Activated CD8-positive, alpha-beta T cell treated with anti-CD3 and anti-CD28 coated beads for 36 hours (primary cell): ENCODE results near the gene STK32A. TPM values are rescaled to one million over a fixed set of nuclear protein-coding genes. Genes with fewer than 3 reads are reported as not detected.

Experiments
- ATAC-seq: fragments of 200-7000 bp; cut with Tn5 transposase; one replicate; pipeline ENCODE4 v1.10.0; 2021; ENCODE audit warnings: mild to moderate bottlenecking, moderate library complexity
- CTCF ChIA-PET: fragments of 350-600 bp; sonication (Branson Sonifier 250); formaldehyde crosslinking; loops from one replicate; lab custom pipeline; 2021; ENCODE audit warnings: antibody characterized with exemption; lab: Charles Lee
- POLR2A ChIA-PET: fragments of 350-600 bp; sonication (Branson Sonifier 250); formaldehyde crosslinking; loops from one replicate; lab custom pipeline; 2021; ENCODE audit warnings: antibody characterized with exemption; lab: Charles Lee
- DNase-seq: peaks from one replicate; pipeline ENCODE4 v3.0.0-alpha.2; 2020
- H3K27ac Mint-ChIP-seq: one replicate; pipeline ENCODE4 v1.8.0; 2021; ENCODE audit warnings: mild to moderate bottlenecking, mixed read lengths
- H3K27me3 Mint-ChIP-seq: one replicate; pipeline ENCODE4 v1.8.0; 2021; ENCODE audit warnings: mixed read lengths
- H3K36me3 Mint-ChIP-seq: one replicate; pipeline ENCODE4 v1.8.0; 2021; ENCODE audit warnings: low read depth, mixed read lengths
- H3K4me1 Mint-ChIP-seq: one replicate; pipeline ENCODE4 v1.8.0; 2021; ENCODE audit warnings: low read depth, mixed read lengths
- H3K4me3 Mint-ChIP-seq: one replicate; pipeline ENCODE4 v1.8.0; 2021; ENCODE audit warnings: mild to moderate bottlenecking, moderate library complexity, mixed read lengths
- H3K9me3 Mint-ChIP-seq: one replicate; pipeline ENCODE4 v1.8.0; 2021; ENCODE audit warnings: mixed read lengths
- intact Hi-C: fragments of 100-400 bp; cut with micrococcal nuclease; formaldehyde crosslinking; loops from one replicate; pipeline ENCODE4 v1.10.0; 2022
- total RNA-seq, 2 experiments: library from RNA; stranded (reverse); gene quantifications; one replicate each; pipeline ENCODE4 v1.2.3, GENCODE V29; 2021
- TF ChIP-seq, protein P1 (sequence below): fragments of 200-600 bp; IDR thresholded peaks from one replicate; pipeline ENCODE4 v1.8.0; 2022; ENCODE audit warnings: antibody characterized with exemption, mild to moderate bottlenecking

The STK32A gene
- total RNA-seq, 2 experiments from 2014 or later, result not detected

DNA sequence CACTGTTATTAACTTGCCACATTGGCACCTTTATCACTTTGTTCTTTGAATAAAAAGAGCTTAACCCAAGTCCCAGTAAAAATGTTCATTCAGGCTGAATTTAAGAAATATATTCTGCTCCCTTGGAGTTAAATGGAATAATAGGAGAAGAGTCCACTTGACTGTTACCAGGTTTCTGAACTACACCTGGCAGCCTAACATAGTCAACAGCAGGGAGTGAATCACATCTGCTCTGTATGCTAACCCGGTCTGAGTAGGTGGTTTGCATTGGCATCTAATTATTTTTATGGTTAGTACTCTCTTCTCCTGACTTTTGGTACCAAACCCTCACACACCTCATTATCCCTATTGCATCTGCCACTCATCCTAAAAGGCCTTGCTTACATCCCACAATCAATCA lies 86.7 kb downstream of the STK32A start:
- CTCF ChIA-PET, result no interaction called here
- no peaks in the 10 kb centered on the region for H3K36me3 Mint-ChIP-seq

DNA sequence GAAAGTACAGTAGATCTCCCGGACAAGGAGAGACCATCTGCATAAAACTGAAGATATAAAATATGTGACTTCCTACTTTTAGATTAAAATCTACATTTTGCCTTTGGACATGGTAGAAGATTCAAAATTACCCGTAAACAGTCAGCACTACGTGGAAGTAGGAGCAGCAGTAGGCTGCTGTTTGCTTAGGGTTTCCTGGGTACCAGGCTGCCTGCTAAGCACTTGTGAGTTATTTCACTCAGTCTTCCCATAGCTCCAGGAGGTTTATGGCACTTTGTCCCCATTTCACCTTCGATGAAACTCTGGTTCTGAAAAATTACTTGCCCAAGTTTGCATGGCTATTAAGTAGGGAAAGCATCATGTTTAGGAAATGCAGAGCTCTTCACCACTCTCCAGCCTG lies 92.6 kb downstream of the STK32A start:
- no peak for ATAC-seq
- H3K36me3 Mint-ChIP-seq, result no peaks in the 10 kb centered on the region
- no peaks in the 10 kb centered on the region for H3K9me3 Mint-ChIP-seq
- ChIA-PET POLR2A (no interaction called here), CTCF (no interaction called here)
- TF ChIP-seq, protein P1, sequence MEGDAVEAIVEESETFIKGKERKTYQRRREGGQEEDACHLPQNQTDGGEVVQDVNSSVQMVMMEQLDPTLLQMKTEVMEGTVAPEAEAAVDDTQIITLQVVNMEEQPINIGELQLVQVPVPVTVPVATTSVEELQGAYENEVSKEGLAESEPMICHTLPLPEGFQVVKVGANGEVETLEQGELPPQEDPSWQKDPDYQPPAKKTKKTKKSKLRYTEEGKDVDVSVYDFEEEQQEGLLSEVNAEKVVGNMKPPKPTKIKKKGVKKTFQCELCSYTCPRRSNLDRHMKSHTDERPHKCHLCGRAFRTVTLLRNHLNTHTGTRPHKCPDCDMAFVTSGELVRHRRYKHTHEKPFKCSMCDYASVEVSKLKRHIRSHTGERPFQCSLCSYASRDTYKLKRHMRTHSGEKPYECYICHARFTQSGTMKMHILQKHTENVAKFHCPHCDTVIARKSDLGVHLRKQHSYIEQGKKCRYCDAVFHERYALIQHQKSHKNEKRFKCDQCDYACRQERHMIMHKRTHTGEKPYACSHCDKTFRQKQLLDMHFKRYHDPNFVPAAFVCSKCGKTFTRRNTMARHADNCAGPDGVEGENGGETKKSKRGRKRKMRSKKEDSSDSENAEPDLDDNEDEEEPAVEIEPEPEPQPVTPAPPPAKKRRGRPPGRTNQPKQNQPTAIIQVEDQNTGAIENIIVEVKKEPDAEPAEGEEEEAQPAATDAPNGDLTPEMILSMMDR, result no peak
- H3K4me1 Mint-ChIP-seq, result no peaks in the 10 kb centered on the region
- no peak overlapping the region for H3K27ac Mint-ChIP-seq
- no peak for DNase-seq
- peaks cover 2% of the 10 kb centered on the region for H3K27me3 Mint-ChIP-seq
- H3K4me3 Mint-ChIP-seq, result no peak overlapping the region
- intact Hi-C loops, result no loop called here

More for the DNA sequence above, 86.7 kb downstream of the STK32A start:
- H3K9me3 Mint-ChIP-seq, result no peaks in the 10 kb centered on the region
- intact Hi-C loops, result no loop called here
- no peak for DNase-seq
- POLR2A ChIA-PET, result no interaction called here
- H3K27ac Mint-ChIP-seq, result no peak overlapping the region
- H3K4me1 Mint-ChIP-seq, result no peaks in the 10 kb centered on the region
- ATAC-seq, result no peak
- TF ChIP-seq, protein P1, result no peak
- no peaks in the 10 kb centered on the region for H3K27me3 Mint-ChIP-seq
- H3K4me3 Mint-ChIP-seq, result no peak overlapping the region

DNA sequence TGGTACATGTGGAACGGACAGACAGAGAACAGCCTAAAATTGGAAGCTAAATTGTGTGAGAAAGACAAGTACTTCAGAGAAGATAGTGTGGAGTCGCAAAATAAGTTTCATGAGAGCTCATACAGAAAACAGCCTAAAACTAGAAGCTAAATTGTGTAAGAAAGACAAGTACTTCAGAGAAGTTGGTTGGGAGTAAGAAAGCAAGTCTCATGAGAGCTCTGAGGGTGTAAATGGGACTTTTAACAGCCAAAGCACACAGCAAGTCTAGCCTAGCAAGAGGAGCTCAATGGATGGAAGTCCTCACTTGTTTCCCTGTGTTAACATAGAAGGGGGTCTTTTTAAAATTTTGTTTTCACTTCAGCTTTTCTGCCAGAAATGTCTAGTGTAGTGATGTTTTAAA lies 93.1 kb downstream of the STK32A start:
- TF ChIP-seq, protein P1, result no peak
- DNase-seq (no peak), ATAC-seq (no peak)
- Mint-ChIP-seq H3K27me3 (peaks cover 2% of the 10 kb centered on the region), H3K9me3 (no peaks in the 10 kb centered on the region), H3K27ac (no peak overlapping the region), H3K36me3 (no peaks in the 10 kb centered on the region), H3K4me1 (no peaks in the 10 kb centered on the region), H3K4me3 (no peak overlapping the region)
- ChIA-PET POLR2A (no interaction called here), CTCF (no interaction called here)
- intact Hi-C loops, result no loop called here

DNA sequence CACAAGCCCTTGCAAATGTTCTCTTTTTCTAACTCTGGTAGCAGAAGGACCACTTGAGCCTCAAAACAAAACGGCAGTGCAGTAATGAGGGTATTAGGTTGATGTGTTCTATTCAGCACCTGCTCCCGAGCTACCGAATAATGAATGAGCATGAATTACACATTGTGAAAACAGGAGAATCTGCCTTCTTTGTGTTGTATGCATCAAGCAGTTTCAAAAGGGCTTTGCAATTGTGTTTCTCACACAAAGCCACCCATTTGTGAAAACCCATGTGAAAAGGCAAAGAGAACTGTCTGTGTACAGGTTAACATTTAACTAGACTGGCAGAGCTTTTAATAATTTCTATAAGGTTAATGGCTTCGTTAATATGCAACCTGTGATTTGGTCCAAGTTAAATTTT lies 97.8 kb downstream of the STK32A start:
- TF ChIP-seq, protein P1, result no peak
- ChIA-PET POLR2A (no interaction called here), CTCF (no interaction called here)
- Mint-ChIP-seq H3K4me1 (no peaks in the 10 kb centered on the region), H3K4me3 (no peak overlapping the region), H3K27me3 (peaks cover 2% of the 10 kb centered on the region), H3K9me3 (peaks cover under 1% of the 10 kb centered on the region), H3K27ac (no peak overlapping the region), H3K36me3 (no peaks in the 10 kb centered on the region)
- intact Hi-C loops, result no loop called here
- ATAC-seq (no peak), DNase-seq (no peak)

DNA sequence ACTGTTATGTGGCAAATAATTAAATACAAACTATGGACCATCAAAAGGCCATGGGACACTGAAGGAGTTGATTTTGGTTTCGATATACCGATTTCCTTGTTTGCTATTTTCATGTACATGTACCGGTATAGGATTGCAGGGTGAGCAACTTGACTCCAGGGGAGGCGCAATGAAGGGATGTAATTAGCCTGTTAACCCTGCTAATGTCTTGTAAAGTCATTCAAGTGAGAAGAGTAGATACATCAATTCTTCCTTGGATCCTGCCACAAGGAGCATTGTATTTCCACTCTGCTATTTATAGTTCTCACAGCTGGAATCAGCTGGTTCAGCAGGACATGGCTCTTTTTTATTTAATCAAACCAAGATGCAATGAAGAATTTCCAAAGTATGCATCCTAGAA lies 102.0 kb downstream of the STK32A start:
- no peak overlapping the region for H3K27ac Mint-ChIP-seq

More for the DNA sequence above, 102.0 kb downstream of the STK32A start:
- Mint-ChIP-seq H3K36me3 (no peaks in the 10 kb centered on the region), H3K4me1 (no peaks in the 10 kb centered on the region), H3K4me3 (no peak overlapping the region), H3K27me3 (no peaks in the 10 kb centered on the region), H3K9me3 (peaks cover 2% of the 10 kb centered on the region)
- ChIA-PET POLR2A (no interaction called here), CTCF (no interaction called here)
- DNase-seq (no peak), ATAC-seq (no peak)
- intact Hi-C loops, result no loop called here
- TF ChIP-seq, protein P1, result no peak
